Brain microvascular endothelial cell (primary cell): ENCODE results near the gene TAS1R3.

Experiments used
- DNase-seq: peaks from one replicate; pipeline ENCODE4 v3.0.0-alpha.2; 2020
- H3K27ac ChIP-seq: fragments of 250-450 bp; sonication (Bioruptor Pico); 2 replicates; pipeline ENCODE4 v1.5.1; 2020; ENCODE audit warnings: mild to moderate bottlenecking, moderate library complexity
- H3K27me3 ChIP-seq: fragments of 250-450 bp; sonication (Bioruptor Pico); replicated peaks from 2 replicates; pipeline ENCODE4 v1.5.1; 2020; ENCODE audit warnings: mild to moderate bottlenecking
- H3K36me3 ChIP-seq: fragments of 250-450 bp; sonication (Bioruptor Pico); replicated peaks from 2 replicates; pipeline ENCODE4 v1.5.1; 2020; ENCODE audit warnings: mild to moderate bottlenecking
- H3K4me3 ChIP-seq: 2 replicates; pipeline ENCODE4 v1.5.1; 2011; ENCODE audit warnings: low read depth, mild to moderate bottlenecking, control low read depth, low read length, moderate library complexity
- in situ Hi-C: cut with HindIII; loops from 2 replicates; pipeline ENCODE4 v1.10.0; 2017; ENCODE audit warnings: low sequenced_read_pairs, low pct_ligation_motif_present
- TF ChIP-seq, protein P1 (sequence below): IDR thresholded peaks from 2 replicates; pipeline ENCODE4 v1.5.1; 2011; ENCODE audit warnings: low read depth, mild to moderate bottlenecking, moderate library complexity, low read length, control low read depth, inconsistent platforms; ENCODE audit errors: missing control alignments

TAS1R3 gene

DNA sequence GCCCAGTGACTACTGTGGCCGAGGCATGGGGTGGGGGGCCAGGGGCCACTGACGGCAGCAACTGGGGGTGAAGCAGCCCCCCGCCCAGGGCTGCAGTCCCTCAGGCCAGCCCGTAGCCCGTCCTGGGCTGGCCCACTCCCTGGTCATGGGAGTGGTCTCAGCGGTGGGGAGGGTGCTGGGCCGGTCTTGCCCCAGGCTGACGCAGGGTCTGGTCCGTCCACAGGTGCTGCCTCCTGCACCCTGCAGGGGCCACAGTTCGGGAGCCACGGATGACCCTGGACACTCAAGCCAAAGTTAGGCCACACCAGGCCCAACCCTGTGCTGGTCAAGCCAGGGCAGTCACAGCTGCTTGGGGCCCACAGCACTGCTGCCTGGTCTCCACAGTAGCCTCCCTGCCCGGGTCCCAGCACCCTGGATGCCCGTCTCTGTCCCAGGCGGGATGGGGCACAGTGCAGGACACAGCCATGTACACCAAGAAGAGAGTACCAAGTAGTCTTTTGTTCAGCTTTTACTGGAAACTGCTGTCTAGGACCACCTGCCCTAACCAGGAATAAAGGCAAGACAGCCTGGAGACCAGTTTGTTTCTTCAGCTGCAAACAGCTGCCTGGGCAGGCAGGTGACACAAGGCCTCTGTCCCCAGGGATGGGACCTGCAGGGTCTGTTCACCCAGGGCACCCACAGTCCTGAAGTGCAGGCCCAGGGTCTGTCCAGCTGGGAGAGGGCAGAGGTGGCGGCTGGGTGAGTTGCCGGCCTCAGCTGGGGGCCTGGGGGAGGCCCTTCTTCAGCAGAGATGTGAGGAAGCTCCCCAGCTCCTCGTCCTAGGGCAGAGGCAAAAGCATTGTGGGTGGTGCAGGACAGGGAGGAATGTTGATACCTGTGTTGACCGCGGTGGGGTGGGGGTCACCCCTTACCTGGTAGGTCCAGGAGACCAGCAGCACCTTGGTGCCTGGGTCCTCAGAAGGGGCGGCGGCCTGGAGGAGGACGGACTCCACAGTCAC lies 19.7 kb upstream of the TAS1R3 start:
- in situ Hi-C loops: no loop called here
- Histone ChIP-seq H3K4me3 (no peak overlapping the region), H3K27me3 (no peaks in the 10 kb centered on the region), H3K27ac (no peak overlapping the region), H3K36me3 (peaks cover 52% of the 10 kb centered on the region)
- no peak for DNase-seq
- TF ChIP-seq, protein P1, sequence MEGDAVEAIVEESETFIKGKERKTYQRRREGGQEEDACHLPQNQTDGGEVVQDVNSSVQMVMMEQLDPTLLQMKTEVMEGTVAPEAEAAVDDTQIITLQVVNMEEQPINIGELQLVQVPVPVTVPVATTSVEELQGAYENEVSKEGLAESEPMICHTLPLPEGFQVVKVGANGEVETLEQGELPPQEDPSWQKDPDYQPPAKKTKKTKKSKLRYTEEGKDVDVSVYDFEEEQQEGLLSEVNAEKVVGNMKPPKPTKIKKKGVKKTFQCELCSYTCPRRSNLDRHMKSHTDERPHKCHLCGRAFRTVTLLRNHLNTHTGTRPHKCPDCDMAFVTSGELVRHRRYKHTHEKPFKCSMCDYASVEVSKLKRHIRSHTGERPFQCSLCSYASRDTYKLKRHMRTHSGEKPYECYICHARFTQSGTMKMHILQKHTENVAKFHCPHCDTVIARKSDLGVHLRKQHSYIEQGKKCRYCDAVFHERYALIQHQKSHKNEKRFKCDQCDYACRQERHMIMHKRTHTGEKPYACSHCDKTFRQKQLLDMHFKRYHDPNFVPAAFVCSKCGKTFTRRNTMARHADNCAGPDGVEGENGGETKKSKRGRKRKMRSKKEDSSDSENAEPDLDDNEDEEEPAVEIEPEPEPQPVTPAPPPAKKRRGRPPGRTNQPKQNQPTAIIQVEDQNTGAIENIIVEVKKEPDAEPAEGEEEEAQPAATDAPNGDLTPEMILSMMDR: no peak

DNA sequence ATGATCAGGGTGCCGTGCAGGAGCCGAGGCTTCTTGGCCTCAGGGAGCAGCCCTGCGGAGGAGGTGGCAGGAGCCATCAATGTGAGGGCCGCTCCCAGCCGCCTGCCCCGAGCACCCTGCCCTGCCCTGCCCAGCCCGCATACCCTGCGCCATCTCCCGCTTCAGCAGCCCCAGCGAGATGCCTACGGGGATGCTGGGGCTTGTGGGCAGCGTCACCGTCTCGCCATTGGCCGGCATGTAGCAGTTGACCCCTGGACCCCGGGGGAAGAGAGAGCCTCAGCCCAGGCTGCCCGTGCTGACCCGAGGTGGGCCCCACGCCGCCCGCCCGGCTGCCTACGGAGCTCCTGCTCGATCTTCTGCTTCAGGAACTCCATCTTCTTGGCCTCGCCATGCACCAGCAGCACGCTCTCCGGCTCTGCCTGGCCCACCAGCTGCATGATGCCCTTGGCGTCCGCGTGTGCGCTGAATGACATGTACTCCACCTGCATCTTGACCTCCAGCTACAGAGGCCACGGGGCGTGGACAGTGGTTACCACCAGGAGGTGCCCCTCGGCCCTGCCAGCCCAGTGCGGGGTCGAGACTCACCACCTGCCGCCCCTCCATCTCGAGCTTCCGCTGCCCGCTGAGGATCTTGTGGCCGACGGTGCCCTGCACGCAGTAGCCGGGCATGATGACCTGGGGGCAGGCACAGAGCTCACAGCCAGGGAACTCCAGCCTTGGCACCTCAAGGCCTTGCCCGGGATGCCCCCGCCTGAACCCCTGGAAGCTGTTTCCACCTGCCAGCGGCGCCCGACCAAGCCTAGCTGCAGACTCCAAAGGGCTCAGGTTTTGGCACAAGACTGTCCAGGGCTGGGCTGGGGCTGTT lies 18.4 kb upstream of the TAS1R3 start:
- no peak overlapping the region for H3K4me3 ChIP-seq
- DNase-seq: no peak
- in situ Hi-C loops: no loop called here
- TF ChIP-seq, protein P1: no peak
- no peak overlapping the region for H3K27ac ChIP-seq
- H3K27me3 ChIP-seq: no peaks in the 10 kb centered on the region
- peaks cover 52% of the 10 kb centered on the region for H3K36me3 ChIP-seq

DNA sequence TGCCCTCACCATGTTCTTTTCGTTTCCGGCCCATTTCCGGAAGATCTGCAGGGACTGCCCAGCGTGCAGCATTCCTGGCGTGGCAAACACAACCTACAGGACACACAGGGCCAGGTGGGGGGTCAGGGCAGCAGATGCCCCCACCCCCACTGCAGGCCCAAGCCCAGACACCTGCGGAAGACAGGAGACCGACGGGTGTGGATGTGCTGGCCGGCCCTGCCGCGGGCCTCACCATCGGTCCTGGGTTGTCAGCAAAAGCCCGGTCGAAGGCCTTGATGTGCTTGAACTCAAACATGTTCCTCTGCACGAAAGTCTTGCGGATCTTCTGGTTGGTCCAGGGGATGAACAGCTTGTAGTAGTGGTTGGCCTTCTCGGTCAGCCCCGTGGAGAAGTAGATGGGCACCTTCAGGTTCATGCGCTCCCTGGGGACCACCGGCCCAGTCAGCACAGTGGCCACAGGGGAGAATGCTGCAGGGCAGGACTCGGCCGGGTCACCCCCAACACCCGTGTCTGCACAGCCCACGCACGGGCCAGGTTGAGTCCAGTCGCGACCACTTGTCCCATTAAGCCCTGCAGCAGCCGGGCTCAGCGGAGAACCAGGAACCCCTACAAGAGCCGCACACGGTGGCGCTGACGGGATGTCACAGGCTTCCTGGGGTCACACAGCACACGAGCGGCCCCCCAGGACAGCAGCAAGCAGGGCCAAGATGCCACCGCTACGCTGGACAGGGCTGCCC lies 17.4 kb upstream of the TAS1R3 start:
- DNase-seq: no peak
- Histone ChIP-seq H3K27ac (no peak overlapping the region), H3K27me3 (no peaks in the 10 kb centered on the region), H3K36me3 (peaks cover 52% of the 10 kb centered on the region), H3K4me3 (no peak overlapping the region)
- in situ Hi-C loops: no loop called here
- TF ChIP-seq, protein P1: no peak

DNA sequence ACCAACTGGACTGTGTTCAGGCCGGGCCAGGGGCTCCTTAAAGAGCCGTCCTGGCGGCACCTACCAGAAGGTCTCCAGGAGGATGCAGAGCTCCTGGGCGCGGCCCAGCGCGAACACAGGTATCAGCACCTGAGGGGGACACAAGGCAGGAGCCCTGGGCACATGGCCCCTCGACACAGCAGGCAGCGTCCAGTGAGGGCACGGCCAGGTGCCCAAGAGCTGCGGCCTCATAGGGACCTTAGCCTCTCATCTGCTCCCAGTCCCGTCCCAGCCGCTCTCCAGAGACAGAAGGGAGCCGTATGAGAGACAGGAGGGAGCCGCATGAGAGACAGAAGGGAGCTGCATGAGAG lies 16.9 kb upstream of the TAS1R3 start:
- H3K27ac ChIP-seq: no peak overlapping the region
- H3K36me3 ChIP-seq: peaks cover 58% of the 10 kb centered on the region
- H3K4me3 ChIP-seq: no peak overlapping the region
- DNase-seq: no peak
- in situ Hi-C loops: no loop called here
- TF ChIP-seq, protein P1: no peak
- H3K27me3 ChIP-seq: no peaks in the 10 kb centered on the region

DNA sequence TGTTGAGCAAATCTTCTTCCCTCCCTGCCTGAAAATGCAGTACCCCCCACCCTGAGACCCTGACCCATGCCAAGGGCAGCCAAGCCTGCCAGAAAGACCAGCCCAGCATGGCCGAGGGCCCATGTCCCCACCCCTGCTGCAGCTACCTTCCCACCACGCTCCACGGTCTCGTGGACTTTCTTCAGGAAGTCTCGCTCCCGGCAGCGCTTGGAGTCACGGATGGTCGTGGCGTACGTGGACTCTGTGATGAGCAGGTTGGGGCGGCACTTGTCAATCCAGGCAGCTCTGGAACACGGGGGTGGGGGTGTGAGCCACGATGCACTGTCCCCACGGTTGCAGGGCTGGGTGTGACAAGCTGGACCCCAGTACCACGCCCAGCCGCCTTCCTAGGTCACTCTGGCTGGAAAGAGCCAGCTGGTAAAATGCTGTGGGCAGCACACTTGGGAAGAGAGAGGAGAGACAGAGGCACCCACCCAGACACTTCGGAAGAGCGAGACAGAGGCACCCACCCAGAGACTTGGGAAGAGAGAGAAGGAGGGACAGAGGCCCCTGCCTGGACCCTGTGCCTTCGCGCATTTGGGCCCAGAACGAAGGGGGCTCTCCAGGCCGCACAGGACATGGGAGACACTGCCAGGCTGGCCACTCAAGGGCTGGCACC lies 16.3 kb upstream of the TAS1R3 start:
- Histone ChIP-seq H3K27me3 (no peaks in the 10 kb centered on the region), H3K36me3 (peaks cover 58% of the 10 kb centered on the region), H3K4me3 (no peak overlapping the region), H3K27ac (no peak overlapping the region)
- TF ChIP-seq, protein P1: no peak
- DNase-seq: no peak
- in situ Hi-C loops: no loop called here
